Esophagus squamous epithelium (tissue), 4 donors: ENCODE data around the gene C1QTNF6.

Source experiments
- POLR2A ChIP-seq, 4 donors: fragments of 450-650 bp; IDR thresholded peaks; one replicate each; pipeline ENCODE4 v1.6.1; 2017; ENCODE audit warnings: antibody characterized with exemption in 4 of 4, mild to moderate bottlenecking in 4 of 4, moderate library complexity in 3 of 4
- TF ChIP-seq, protein P1 (sequence below), 6 experiments: fragments of 450-650 bp in 4 of 6; fragments of 200-600 bp in 2 of 6; sonication (generic) in 2 of 6; IDR thresholded peaks; one replicate each; pipeline ENCODE4 v1.5.1; 2016 to 2019; ENCODE audit warnings: antibody characterized with exemption in 6 of 6, mild to moderate bottlenecking in 4 of 6, moderate library complexity in 4 of 6

GRCh38 chr22:37188901-37189466 is 937 bp upstream of the C1QTNF6 start:
- TF ChIP-seq, protein P1, sequence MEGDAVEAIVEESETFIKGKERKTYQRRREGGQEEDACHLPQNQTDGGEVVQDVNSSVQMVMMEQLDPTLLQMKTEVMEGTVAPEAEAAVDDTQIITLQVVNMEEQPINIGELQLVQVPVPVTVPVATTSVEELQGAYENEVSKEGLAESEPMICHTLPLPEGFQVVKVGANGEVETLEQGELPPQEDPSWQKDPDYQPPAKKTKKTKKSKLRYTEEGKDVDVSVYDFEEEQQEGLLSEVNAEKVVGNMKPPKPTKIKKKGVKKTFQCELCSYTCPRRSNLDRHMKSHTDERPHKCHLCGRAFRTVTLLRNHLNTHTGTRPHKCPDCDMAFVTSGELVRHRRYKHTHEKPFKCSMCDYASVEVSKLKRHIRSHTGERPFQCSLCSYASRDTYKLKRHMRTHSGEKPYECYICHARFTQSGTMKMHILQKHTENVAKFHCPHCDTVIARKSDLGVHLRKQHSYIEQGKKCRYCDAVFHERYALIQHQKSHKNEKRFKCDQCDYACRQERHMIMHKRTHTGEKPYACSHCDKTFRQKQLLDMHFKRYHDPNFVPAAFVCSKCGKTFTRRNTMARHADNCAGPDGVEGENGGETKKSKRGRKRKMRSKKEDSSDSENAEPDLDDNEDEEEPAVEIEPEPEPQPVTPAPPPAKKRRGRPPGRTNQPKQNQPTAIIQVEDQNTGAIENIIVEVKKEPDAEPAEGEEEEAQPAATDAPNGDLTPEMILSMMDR (IDR thresholded peaks at IDR 0.05) = no peak
- no peak for TF ChIP-seq POLR2A (IDR thresholded peaks at IDR 0.05)
